HepG2 (cell line): ENCODE measurements around the gene GDI1. TPM values are rescaled to one million over a fixed set of nuclear protein-coding genes. Genes with fewer than 3 reads are reported as not detected.

Experiments
- DZIP1 ChIP-seq: sonication (generic); formaldehyde crosslinking; IDR thresholded peaks from 2 replicates; pipeline ENCODE4 v1.5.0; 2020; ENCODE audit warnings: mild to moderate bottlenecking, missing genetic modification reagents
- HES4 ChIP-seq: sonication (generic); formaldehyde crosslinking; IDR thresholded peaks from 2 replicates; pipeline ENCODE4 v1.9.0; 2021; ENCODE audit warnings: mild to moderate bottlenecking, missing genetic modification reagents, borderline replicate concordance
- MXD3 ChIP-seq: IDR thresholded peaks from 2 replicates; pipeline ENCODE4 v1.6.1; 2016; ENCODE audit warnings: mild to moderate bottlenecking, missing biosample characterization, missing genetic modification reagents
- MYPOP ChIP-seq: sonication (generic); formaldehyde crosslinking; IDR thresholded peaks from 2 replicates; pipeline ENCODE4 v1.8.1; 2023; ENCODE audit warnings: mild to moderate bottlenecking, moderate library complexity, missing genetic modification reagents
- NFKBIZ ChIP-seq: IDR thresholded peaks from 2 replicates; pipeline ENCODE4 v1.6.1; 2018; ENCODE audit warnings: missing genetic modification reagents, missing compliant biosample characterization
- NR2F6 ChIP-seq, 2 experiments: IDR thresholded peaks; 2 replicates each; pipeline ENCODE4 v1.6.1; 2016; ENCODE audit warnings: antibody characterized with exemption in 1 of 2, mild to moderate bottlenecking in 1 of 2
- NRL ChIP-seq: sonication (generic); formaldehyde crosslinking; IDR thresholded peaks from 2 replicates; pipeline ENCODE4 v1.5.0; 2020; ENCODE audit warnings: missing genetic modification reagents, mild to moderate bottlenecking, moderate library complexity, borderline replicate concordance
- SRF ChIP-seq: IDR thresholded peaks from 2 replicates; pipeline ENCODE4 v1.6.1; 2011; ENCODE audit warnings: mild to moderate bottlenecking, low read depth, low read length, moderate library complexity
- TBX3 ChIP-seq: fragments of 450-650 bp; IDR thresholded peaks from 2 replicates; pipeline ENCODE4 v1.6.1; 2017; ENCODE audit warnings: antibody characterized with exemption, mild to moderate bottlenecking, inconsistent platforms, borderline replicate concordance
- THAP7 ChIP-seq: sonication (generic); formaldehyde crosslinking; IDR thresholded peaks from 2 replicates; pipeline ENCODE4 v1.8.1; 2023; ENCODE audit warnings: mild to moderate bottlenecking, missing genetic modification reagents
- ZFY ChIP-seq: sonication (generic); formaldehyde crosslinking; IDR thresholded peaks from 2 replicates; pipeline ENCODE4 v1.4.0; 2020; ENCODE audit warnings: missing genetic modification reagents
- ZNF318 ChIP-seq: sonication (generic); formaldehyde crosslinking; IDR thresholded peaks from 2 replicates; pipeline ENCODE4 v1.4.0; 2020; ENCODE audit warnings: mild to moderate bottlenecking, missing genetic modification reagents
- ZNF350 ChIP-seq: sonication (generic); formaldehyde crosslinking; IDR thresholded peaks from 2 replicates; pipeline ENCODE4 v1.4.0; 2020; ENCODE audit warnings: mild to moderate bottlenecking, low read depth, missing genetic modification reagents, borderline replicate concordance
- ZNF430 ChIP-seq: sonication (generic); formaldehyde crosslinking; IDR thresholded peaks from 2 replicates; pipeline ENCODE4 v1.9.0; 2021; ENCODE audit warnings: mild to moderate bottlenecking, missing genetic modification reagents
- polyA plus RNA-seq, 8 experiments: library from polyadenylated mRNA; depleted of rRNA in 3 of 8; stranded (reverse) in 7 of 8; unstranded in 1 of 8; fragments of >200 nt; fragmentation: Illumina TruSeq in 4 of 8; extraction: Trizol in 4 of 8; gene quantifications; 2 replicates each; pipeline versions ENCODE4 v1.2.1 to v1.2.3, GENCODE V29; 2011 to 2016; ENCODE audit warnings: low read depth in 4 of 8, missing spikeins in 1 of 8, mixed read lengths in 1 of 8; ENCODE audit not compliant: insufficient read depth in 1 of 8
- total RNA-seq, 5 experiments: library from RNA; depleted of rRNA; stranded (reverse); fragments of >200 nt; fragmentation: Illumina TruSeq; extraction: Trizol; gene quantifications; 2 replicates each; pipeline ENCODE4 v1.2.3, GENCODE V29; 2016; ENCODE audit warnings: low read depth in 1 of 5

GDI1 gene
- total and polyA plus RNA-seq, 2 of the 13 experiments (the other 11 are each of a cell fraction or from before 2014, with no cell fraction given) = 17.4 to 105 TPM

- TF ChIP-seq MXD3 (CRISPR knock-in tag) = no peak
- no peak for TF ChIP-seq DZIP1 (CRISPR knock-in tag)
- no peak for TF ChIP-seq NR2F6 (IDR thresholded peaks at IDR 0.05)
- no peak for TF ChIP-seq NR2F6 (CRISPR knock-in tag; IDR thresholded peaks at IDR 0.05)
- TF ChIP-seq NFKBIZ = no peak
- no peak; the same call in 1 of the 2 replicates for TF ChIP-seq ZNF350 (CRISPR knock-in tag)
- no peak for TF ChIP-seq ZNF430 (CRISPR knock-in tag)
- no peak for TF ChIP-seq THAP7 (CRISPR knock-in tag)
- TF ChIP-seq MYPOP (CRISPR knock-in tag) = no peak
- no peak for TF ChIP-seq HES4 (CRISPR knock-in tag)
- no peak for TF ChIP-seq NRL (CRISPR knock-in tag)
- TF ChIP-seq SRF = no peak
- no peak for TF ChIP-seq TBX3
- peak; percentile 79 for TF ChIP-seq ZFY (CRISPR knock-in tag)
- TF ChIP-seq ZNF318 (CRISPR knock-in tag) = no peak
Observed at GRCh38 chrX:154428176-154429171, 8.5 kb upstream of the GDI1 start, which contains the start of gene ATP6AP1 (continued).
